ENCODE results near the gene CELA1. TPM values are rescaled to one million over a fixed set of nuclear protein-coding genes. Genes with fewer than 3 reads are reported as not detected.

CELA1 gene
- total RNA-seq, 1 donor from 2014 or later = not detected

- Mint-ChIP-seq H3K27me3 (ENCODE audit: unreplicated experiment) (peaks cover 3% of the 10 kb centered on the region), H3K9me3 (ENCODE audit: unreplicated experiment) (peaks cover 2% of the 10 kb centered on the region), H3K4me1 (ENCODE audit: low read depth, unreplicated experiment) (peaks cover 5% of the 10 kb centered on the region), H3K36me3 (ENCODE audit: unreplicated experiment) (no peaks in the 10 kb centered on the region), H3K27ac (ENCODE audit: unreplicated experiment) (no peak overlapping the region), H3K4me3 (ENCODE audit: unreplicated experiment) (no peak overlapping the region)
- no peak for DNase-seq
- TF ChIP-seq CTCF (IDR thresholded peaks at IDR 0.05; ENCODE audit: partially characterized antibody, unreplicated experiment) = no peak
These were observed 28.4 kb upstream of the CELA1 start for GRCh38 chr12:51374856-51375255.

GRCh38 chr12:51374361-51374760 is 27.9 kb upstream of the CELA1 start:
- Mint-ChIP-seq H3K36me3 (ENCODE audit: unreplicated experiment) (no peaks in the 10 kb centered on the region), H3K4me3 (ENCODE audit: unreplicated experiment) (no peak overlapping the region), H3K9me3 (ENCODE audit: unreplicated experiment) (peaks cover 2% of the 10 kb centered on the region), H3K27me3 (ENCODE audit: unreplicated experiment) (peaks cover 3% of the 10 kb centered on the region), H3K4me1 (ENCODE audit: low read depth, unreplicated experiment) (peaks cover 5% of the 10 kb centered on the region), H3K27ac (ENCODE audit: unreplicated experiment) (no peak overlapping the region)
- TF ChIP-seq CTCF (IDR thresholded peaks at IDR 0.05; ENCODE audit: partially characterized antibody, unreplicated experiment) = no peak
- DNase-seq = no peak

GRCh38 chr12:51373187-51373586 is 26.7 kb upstream of the CELA1 start:
- Mint-ChIP-seq H3K9me3 (ENCODE audit: unreplicated experiment) (peaks cover 2% of the 10 kb centered on the region), H3K27ac (ENCODE audit: unreplicated experiment) (no peak overlapping the region), H3K36me3 (ENCODE audit: unreplicated experiment) (no peaks in the 10 kb centered on the region), H3K4me1 (ENCODE audit: low read depth, unreplicated experiment) (peaks cover 5% of the 10 kb centered on the region), H3K4me3 (ENCODE audit: unreplicated experiment) (no peak overlapping the region), H3K27me3 (ENCODE audit: unreplicated experiment) (peaks cover 3% of the 10 kb centered on the region)
- no peak for TF ChIP-seq CTCF (IDR thresholded peaks at IDR 0.05; ENCODE audit: partially characterized antibody, unreplicated experiment)
- no peak for DNase-seq

GRCh38 chr12:51372021-51372420 is 25.5 kb upstream of the CELA1 start:
- TF ChIP-seq CTCF (IDR thresholded peaks at IDR 0.05; ENCODE audit: partially characterized antibody, unreplicated experiment) = no peak
- no peak for DNase-seq
- no peak overlapping the region for H3K27ac Mint-ChIP-seq (ENCODE audit: unreplicated experiment)
- no peaks in the 10 kb centered on the region for H3K36me3 Mint-ChIP-seq (ENCODE audit: unreplicated experiment)
- H3K4me3 Mint-ChIP-seq (ENCODE audit: unreplicated experiment) = no peak overlapping the region
- no peaks in the 10 kb centered on the region for H3K9me3 Mint-ChIP-seq (ENCODE audit: unreplicated experiment)
- no peaks in the 10 kb centered on the region for H3K4me1 Mint-ChIP-seq (ENCODE audit: low read depth, unreplicated experiment)
- no peaks in the 10 kb centered on the region for H3K27me3 Mint-ChIP-seq (ENCODE audit: unreplicated experiment)

- DNase-seq = no peak
- Mint-ChIP-seq H3K27me3 (ENCODE audit: unreplicated experiment) (no peaks in the 10 kb centered on the region), H3K4me3 (ENCODE audit: unreplicated experiment) (no peak overlapping the region), H3K36me3 (ENCODE audit: unreplicated experiment) (no peaks in the 10 kb centered on the region), H3K9me3 (ENCODE audit: unreplicated experiment) (no peaks in the 10 kb centered on the region), H3K4me1 (ENCODE audit: low read depth, unreplicated experiment) (no peaks in the 10 kb centered on the region), H3K27ac (ENCODE audit: unreplicated experiment) (no peak overlapping the region)
- TF ChIP-seq CTCF (IDR thresholded peaks at IDR 0.05; ENCODE audit: partially characterized antibody, unreplicated experiment) = no peak
These were observed 24.9 kb upstream of the CELA1 start for GRCh38 chr12:51371295-51371953.

Measured in glutamatergic neuron (in vitro differentiated cells).